Hepatocyte (in vitro differentiated cells): ENCODE data around the gene GFOD1. TPM values are rescaled to one million over a fixed set of nuclear protein-coding genes. Genes with fewer than 3 reads are reported as not detected.

Experiments
- DNase-seq: peaks from one replicate; pipeline ENCODE4 v3.0.0-alpha.2; 2016; ENCODE audit warnings: low spot score
- H2AFZ ChIP-seq: fragments of 200-600 bp; sonication (generic); 2 replicates; pipeline ENCODE4 v1.6.0; 2016; ENCODE audit warnings: antibody characterized with exemption, mild to moderate bottlenecking
- H3K27ac ChIP-seq: fragments of 200-600 bp; sonication (generic); 2 replicates; pipeline ENCODE4 v1.5.1; 2016; ENCODE audit warnings: mild to moderate bottlenecking
- H3K27me3 ChIP-seq: fragments of 200-600 bp; sonication (generic); 2 replicates; pipeline ENCODE4 v1.6.1; 2016
- H3K36me3 ChIP-seq: fragments of 200-600 bp; sonication (generic); replicated peaks from 2 replicates; pipeline ENCODE4 v1.5.1; 2016; ENCODE audit warnings: low read depth; ENCODE audit not compliant: insufficient read depth
- H3K4me1 ChIP-seq: fragments of 200-600 bp; sonication (generic); 2 replicates; pipeline ENCODE4 v1.5.1; 2016; ENCODE audit warnings: mild to moderate bottlenecking, moderate library complexity; ENCODE audit not compliant: insufficient read depth
- H3K4me2 ChIP-seq: fragments of 200-600 bp; sonication (generic); 2 replicates; pipeline ENCODE4 v1.6.0; 2016
- H3K4me3 ChIP-seq: fragments of 200-600 bp; sonication (generic); 2 replicates; pipeline ENCODE4 v1.5.1; 2016; ENCODE audit warnings: mild to moderate bottlenecking
- H3K79me2 ChIP-seq: fragments of 200-600 bp; sonication (generic); 2 replicates; pipeline ENCODE4 v1.6.0; 2017; ENCODE audit warnings: mild to moderate bottlenecking
- H3K9me2 ChIP-seq: fragments of 200-600 bp; sonication (generic); replicated peaks from 2 replicates; pipeline ENCODE4 v1.6.0; 2017; ENCODE audit warnings: mild to moderate bottlenecking; ENCODE audit not compliant: insufficient read depth
- H3K9me3 ChIP-seq: fragments of 200-600 bp; sonication (generic); 2 replicates; pipeline ENCODE4 v1.5.1; 2016; ENCODE audit warnings: low read depth, mild to moderate bottlenecking
- H4K20me1 ChIP-seq: fragments of 200-600 bp; sonication (generic); 2 replicates; pipeline ENCODE4 v1.6.0; 2016; ENCODE audit warnings: mild to moderate bottlenecking; ENCODE audit not compliant: insufficient read depth, poor library complexity, severe bottlenecking
- CTCF ChIP-seq: fragments of 200-600 bp; sonication (generic); IDR thresholded peaks from 2 replicates; pipeline ENCODE4 v1.5.1; 2016; ENCODE audit warnings: antibody characterized with exemption, mild to moderate bottlenecking; ENCODE audit not compliant: poor library complexity
- EZH2 ChIP-seq: fragments of 200-600 bp; sonication (generic); IDR thresholded peaks from 2 replicates; pipeline ENCODE4 v1.6.1; 2016; ENCODE audit warnings: antibody characterized with exemption, mild to moderate bottlenecking, borderline replicate concordance
- EZH2phosphoT487 ChIP-seq: fragments of 200-600 bp; sonication (generic); IDR thresholded peaks from one replicate; pipeline ENCODE4 v1.6.1; 2018; ENCODE audit warnings: antibody characterized with exemption, mild to moderate bottlenecking, low read depth, moderate library complexity; ENCODE audit not compliant: unreplicated experiment, severe bottlenecking
- WGBS: methylation state at CpG from one replicate; pipeline ENCODE4 v1.1.6; 2016; ENCODE audit warnings: low lambda C conversion rate; ENCODE audit errors: missing lambda C conversion rate; 5-methylcytosine and 5-hydroxymethylcytosine counted together
- polyA plus RNA-seq: library from polyadenylated mRNA; unstranded; fragments of >200 nt; fragmentation: Nextera tagmentation; extraction: Ambion mirVana; gene quantifications from 2 replicates; pipeline ENCODE4 v1.2.1, GENCODE V29; 2016
- total RNA-seq: library from RNA; depleted of rRNA; stranded (reverse); fragments of >200 nt; gene quantifications from 2 replicates; pipeline ENCODE4 v1.2.3, GENCODE V29; 2014

The GFOD1 gene
- total and polyA plus RNA-seq, 2 experiments from 2014 or later: 2.8 to 3.5 TPM

- Histone ChIP-seq H3K4me2 (no peak overlapping the region), H3K27me3 (no peaks in the 10 kb centered on the region)
- 75% methylated on average over 6 of the region's 6 CpGs for WGBS
Measured at GRCh38 chr6:13360671-13361540, 126.5 kb downstream of the GFOD1 start.

GRCh38 chr6:13359287-13359686, 128.1 kb downstream of the GFOD1 start:
- H3K27me3 ChIP-seq: no peaks in the 10 kb centered on the region
- no peaks in the 10 kb centered on the region for H4K20me1 ChIP-seq
- H3K9me2 ChIP-seq: no peaks in the 10 kb centered on the region
- H3K4me2 ChIP-seq: no peak overlapping the region
- H3K79me2 ChIP-seq: no peaks in the 10 kb centered on the region
- H2AFZ ChIP-seq: no peak overlapping the region
- WGBS: 94% methylated on average over 6 of the region's 6 CpGs
- H3K27ac ChIP-seq: no peak overlapping the region
- no peak overlapping the region for H3K4me3 ChIP-seq
- TF ChIP-seq CTCF (no peak), EZH2phosphoT487 (no peak), EZH2 (no peak)
- no peaks in the 10 kb centered on the region for H3K36me3 ChIP-seq
- H3K4me1 ChIP-seq: peaks cover 4% of the 10 kb centered on the region
- no peak for DNase-seq
- no peaks in the 10 kb centered on the region for H3K9me3 ChIP-seq

More at GRCh38 chr6:13360671-13361540, 126.5 kb downstream of the GFOD1 start:
- Histone ChIP-seq H3K9me2 (no peaks in the 10 kb centered on the region), H3K27ac (no peak overlapping the region), H3K4me1 (no peaks in the 10 kb centered on the region), H3K4me3 (no peak overlapping the region), H2AFZ (no peak overlapping the region), H3K79me2 (no peaks in the 10 kb centered on the region), H4K20me1 (no peaks in the 10 kb centered on the region), H3K9me3 (no peaks in the 10 kb centered on the region), H3K36me3 (no peaks in the 10 kb centered on the region)
- DNase-seq: no peak
- no peak for TF ChIP-seq CTCF
- no peak for TF ChIP-seq EZH2phosphoT487
- TF ChIP-seq EZH2: no peak

- no peak overlapping the region for H3K4me3 ChIP-seq
- TF ChIP-seq CTCF (no peak), EZH2phosphoT487 (no peak), EZH2 (no peak)
- H3K4me1 ChIP-seq: peaks cover 6% of the 10 kb centered on the region
- no peak overlapping the region for H2AFZ ChIP-seq
- no peak overlapping the region for H3K4me2 ChIP-seq
- no peaks in the 10 kb centered on the region for H4K20me1 ChIP-seq
- no peaks in the 10 kb centered on the region for H3K9me3 ChIP-seq
- H3K36me3 ChIP-seq: no peaks in the 10 kb centered on the region
- H3K27me3 ChIP-seq: no peaks in the 10 kb centered on the region
- no peak overlapping the region for H3K27ac ChIP-seq
- H3K9me2 ChIP-seq: no peaks in the 10 kb centered on the region
- WGBS: 83% methylated on average over 2 of the region's 2 CpGs
- H3K79me2 ChIP-seq: no peaks in the 10 kb centered on the region
- no peak for DNase-seq
Measured at GRCh38 chr6:13358511-13358910, 128.9 kb downstream of the GFOD1 start.
